Keratinocyte (primary cell): ENCODE results near the gene ZNF316. TPM values are rescaled to one million over a fixed set of nuclear protein-coding genes. Genes with fewer than 3 reads are reported as not detected.

Experiments used
- DNase-seq: peaks from one replicate; pipeline ENCODE4 v3.0.0-alpha.2; 2011; ENCODE audit warnings: low read depth, missing footprints, low spot score
- FAIRE-seq: peaks from 2 replicates; lab custom pipeline; 2011; peaks lifted over from hg19 to GRCh38; lab: Jason Lieb, UNC
- H2AFZ ChIP-seq: 2 replicates; pipeline ENCODE4 v1.6.0; 2012; ENCODE audit warnings: low read length, control low read depth, inconsistent platforms; ENCODE audit not compliant: control insufficient read depth
- H3K27ac ChIP-seq: 2 replicates; pipeline ENCODE4 v1.5.1; 2011; ENCODE audit warnings: low read length; ENCODE audit not compliant: control insufficient read depth, insufficient read depth
- H3K27me3 ChIP-seq: 3 replicates; pipeline ENCODE4 v1.6.0; 2011; ENCODE audit warnings: low read length; ENCODE audit not compliant: control insufficient read depth, insufficient read depth; ENCODE audit errors: extremely low read depth
- H3K36me3 ChIP-seq, 2 experiments: 2 replicates in 1 of 2; 3 replicates in 1 of 2; pipeline ENCODE4 v1.5.1; 2011; ENCODE audit warnings: low read length in 2 of 2, mild to moderate bottlenecking in 1 of 2; ENCODE audit not compliant: control insufficient read depth in 2 of 2, insufficient read depth in 2 of 2; ENCODE audit errors: extremely low read depth in 1 of 2
- H3K4me1 ChIP-seq: 3 replicates; pipeline ENCODE4 v1.5.1; 2011; ENCODE audit warnings: low read length; ENCODE audit not compliant: control insufficient read depth, insufficient read depth; ENCODE audit errors: extremely low read depth
- H3K4me2 ChIP-seq: 3 replicates; pipeline ENCODE4 v1.6.0; 2011; ENCODE audit warnings: low read depth, low read length; ENCODE audit not compliant: control insufficient read depth, insufficient read depth; ENCODE audit errors: extremely low read depth
- H3K4me3 ChIP-seq, 3 experiments: fragments of 200-600 bp in 1 of 3; sonication (generic) in 1 of 3; 2 replicates in 2 of 3; 3 replicates in 1 of 3; pipeline ENCODE4 v1.5.1; 2011 to 2016; ENCODE audit warnings: low read length in 3 of 3, mild to moderate bottlenecking in 3 of 3, control low read depth in 2 of 3, inconsistent platforms in 1 of 3, low read depth in 1 of 3, mixed read lengths in 1 of 3, mixed run types in 1 of 3, moderate library complexity in 1 of 3; ENCODE audit not compliant: control insufficient read depth in 2 of 3, insufficient read depth in 2 of 3; ENCODE audit errors: extremely low read depth in 1 of 3
- H3K79me2 ChIP-seq: 2 replicates; pipeline ENCODE4 v1.6.0; 2012; ENCODE audit warnings: low read length; ENCODE audit not compliant: control insufficient read depth, insufficient read depth
- H3K9ac ChIP-seq: 3 replicates; pipeline ENCODE4 v1.6.0; 2011; ENCODE audit warnings: low read length; ENCODE audit not compliant: control insufficient read depth, insufficient read depth; ENCODE audit errors: extremely low read depth
- H3K9me1 ChIP-seq: 3 replicates; pipeline ENCODE4 v1.6.0; 2011; ENCODE audit warnings: low read length; ENCODE audit not compliant: control insufficient read depth, insufficient read depth; ENCODE audit errors: extremely low read depth
- H3K9me3 ChIP-seq: 2 replicates; pipeline ENCODE4 v1.5.1; 2012; ENCODE audit warnings: low read depth, low read length; ENCODE audit not compliant: control insufficient read depth
- H4K20me1 ChIP-seq: 3 replicates; pipeline ENCODE4 v1.6.0; 2011; ENCODE audit warnings: low read length; ENCODE audit not compliant: control insufficient read depth, insufficient read depth; ENCODE audit errors: extremely low read depth
- EZH2 ChIP-seq: IDR thresholded peaks from one replicate; pipeline ENCODE4 v1.6.1; 2012; ENCODE audit warnings: inconsistent platforms, mild to moderate bottlenecking, low read length, moderate library complexity
- dilution Hi-C: fragments of 300-500 bp; cut with MboI; formaldehyde crosslinking; loops from one replicate; pipeline ENCODE4 v1.7.0; 2020; ENCODE audit warnings: low sequenced_read_pairs; ENCODE audit not compliant: extremely low pct_ligation_motif_present
- polyA plus RNA-seq, 5 experiments: library from polyadenylated mRNA; depleted of rRNA in 3 of 5; stranded (reverse) in 3 of 5; stranded (forward) in 1 of 5; unstranded in 1 of 5; fragments of >200 nt; gene quantifications; 1 replicate in 1 of 5; 2 replicates in 3 of 5; 3 replicates in 1 of 5; pipeline versions ENCODE4 v1.2.1 to v1.2.3, GENCODE V29; 2011 to 2012; ENCODE audit warnings: missing spikeins in 2 of 5, low read depth in 1 of 5, low replicate concordance in 1 of 5
- TF ChIP-seq, protein P1 (sequence below), 3 experiments: IDR thresholded peaks in 1 of 3; conservative IDR thresholded peaks in 1 of 3; optimal IDR thresholded peaks in 1 of 3; 2 replicates in 2 of 3; 3 replicates in 1 of 3; pipeline versions ENCODE3 to v1.5.1; 2011; ENCODE audit warnings: low read length in 3 of 3, mild to moderate bottlenecking in 3 of 3, moderate library complexity in 2 of 3, control low read depth in 1 of 3, inconsistent platforms in 1 of 3; ENCODE audit not compliant: insufficient read depth in 2 of 3; ENCODE audit errors: extremely low read depth in 1 of 3

The ZNF316 gene
- polyA plus RNA-seq, 1 donor (not counting 4 experiments of a cell fraction or from before 2014, with no cell fraction given) = 5.1 TPM

DNA sequence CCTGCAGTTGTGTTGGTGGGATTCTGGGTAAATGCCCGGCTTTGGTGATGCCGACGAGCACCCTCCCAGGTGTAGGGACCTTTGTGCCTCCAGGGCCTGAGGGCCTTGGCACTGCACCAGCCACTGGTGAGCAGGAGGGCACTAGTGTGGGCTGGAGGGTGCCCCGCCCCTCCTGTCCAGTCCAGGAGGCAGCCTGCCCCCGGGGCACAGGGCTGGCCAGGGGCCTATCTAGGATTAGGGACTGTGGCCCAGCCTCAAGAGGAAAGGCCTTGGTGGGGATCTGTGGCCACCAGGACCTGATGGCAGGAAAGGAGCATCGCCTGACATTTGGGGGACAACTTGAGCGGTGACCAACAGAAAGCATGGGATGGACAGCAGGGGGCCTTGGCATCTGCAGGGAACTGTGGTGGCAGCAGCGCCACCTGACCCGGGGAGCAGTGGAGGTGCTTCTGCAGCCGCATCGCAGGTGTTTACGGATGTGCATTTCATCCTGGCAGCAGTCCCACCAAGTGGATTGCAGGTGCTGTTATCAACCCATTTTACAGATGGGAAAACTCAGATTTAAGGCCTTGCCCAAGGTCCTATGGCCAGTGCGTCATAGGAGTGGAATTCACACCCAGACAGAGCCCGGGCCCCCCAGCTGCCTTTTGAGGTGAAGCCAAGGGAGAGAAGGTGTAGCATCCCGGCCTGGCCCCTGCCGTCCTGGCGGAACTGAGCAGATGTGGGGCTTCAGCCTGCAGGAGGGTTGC is 11.1 kb downstream of the ZNF316 start:
- no peaks in the 10 kb centered on the region for H3K27me3 ChIP-seq
- H3K4me1 ChIP-seq = no peaks in the 10 kb centered on the region
- H3K79me2 ChIP-seq = no peaks in the 10 kb centered on the region
- no peaks in the 10 kb centered on the region for H3K9me1 ChIP-seq
- H3K27ac ChIP-seq = no peak overlapping the region
- no peak overlapping the region for H3K4me3 ChIP-seq
- TF ChIP-seq EZH2 = no peak
- TF ChIP-seq, protein P1, sequence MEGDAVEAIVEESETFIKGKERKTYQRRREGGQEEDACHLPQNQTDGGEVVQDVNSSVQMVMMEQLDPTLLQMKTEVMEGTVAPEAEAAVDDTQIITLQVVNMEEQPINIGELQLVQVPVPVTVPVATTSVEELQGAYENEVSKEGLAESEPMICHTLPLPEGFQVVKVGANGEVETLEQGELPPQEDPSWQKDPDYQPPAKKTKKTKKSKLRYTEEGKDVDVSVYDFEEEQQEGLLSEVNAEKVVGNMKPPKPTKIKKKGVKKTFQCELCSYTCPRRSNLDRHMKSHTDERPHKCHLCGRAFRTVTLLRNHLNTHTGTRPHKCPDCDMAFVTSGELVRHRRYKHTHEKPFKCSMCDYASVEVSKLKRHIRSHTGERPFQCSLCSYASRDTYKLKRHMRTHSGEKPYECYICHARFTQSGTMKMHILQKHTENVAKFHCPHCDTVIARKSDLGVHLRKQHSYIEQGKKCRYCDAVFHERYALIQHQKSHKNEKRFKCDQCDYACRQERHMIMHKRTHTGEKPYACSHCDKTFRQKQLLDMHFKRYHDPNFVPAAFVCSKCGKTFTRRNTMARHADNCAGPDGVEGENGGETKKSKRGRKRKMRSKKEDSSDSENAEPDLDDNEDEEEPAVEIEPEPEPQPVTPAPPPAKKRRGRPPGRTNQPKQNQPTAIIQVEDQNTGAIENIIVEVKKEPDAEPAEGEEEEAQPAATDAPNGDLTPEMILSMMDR (optimal IDR thresholded peaks at IDR 0.05 in 1 of 3, IDR thresholded peaks at IDR 0.05 in 1 of 3, conservative IDR thresholded peaks at IDR 0.05 in 1 of 3; ENCODE audit: extremely low read depth in 1 of 3, insufficient read depth in 2 of 3, low read length in 3 of 3) = no peak
- peaks cover 19 to 25% of the 10 kb centered on the region in 2 experiments for H3K36me3 ChIP-seq
- no peaks in the 10 kb centered on the region for H3K9me3 ChIP-seq
- DNase-seq (no peak), FAIRE-seq (no peak)
- no peak overlapping the region for H3K9ac ChIP-seq
- dilution Hi-C loops = no loop called here
- H4K20me1 ChIP-seq = no peaks in the 10 kb centered on the region
- no peak overlapping the region for H2AFZ ChIP-seq
- no peak overlapping the region for H3K4me2 ChIP-seq

DNA sequence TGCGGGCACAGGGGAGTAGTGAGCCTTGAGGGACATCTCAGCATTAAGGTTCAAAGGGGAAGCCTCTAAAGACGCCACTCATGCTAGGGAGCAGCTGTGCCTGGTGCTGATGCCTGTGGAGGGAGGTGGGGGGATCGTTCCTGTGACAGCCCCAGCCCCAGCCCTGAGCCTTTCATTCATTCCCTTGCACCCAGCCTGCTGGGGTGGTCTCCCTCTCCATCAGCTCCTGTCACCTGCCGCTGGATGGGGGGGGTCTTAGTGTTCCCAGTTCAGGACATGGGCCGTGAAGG is 11.6 kb downstream of the ZNF316 start:
- DNase-seq (no peak), FAIRE-seq (no peak)
- Histone ChIP-seq H3K4me3 (no peak overlapping the region), H3K4me1 (no peaks in the 10 kb centered on the region), H3K9ac (no peak overlapping the region), H3K36me3 (peaks cover 17 to 21% of the 10 kb centered on the region in 2 experiments), H2AFZ (no peak overlapping the region), H3K4me2 (no peak overlapping the region), H3K9me3 (no peaks in the 10 kb centered on the region), H3K27me3 (no peaks in the 10 kb centered on the region), H3K9me1 (no peaks in the 10 kb centered on the region), H3K27ac (no peak overlapping the region), H4K20me1 (no peaks in the 10 kb centered on the region), H3K79me2 (no peaks in the 10 kb centered on the region)
- no peak for TF ChIP-seq EZH2
- TF ChIP-seq, protein P1 (optimal IDR thresholded peaks at IDR 0.05 in 1 of 3, IDR thresholded peaks at IDR 0.05 in 1 of 3, conservative IDR thresholded peaks at IDR 0.05 in 1 of 3; ENCODE audit: extremely low read depth in 1 of 3, insufficient read depth in 2 of 3, low read length in 3 of 3) = no peak
- dilution Hi-C loops = no loop called here
